GM08714 (cell line): ENCODE results near the gene SLC22A23.

Experiments used
- H3K4me3 ChIP-seq: fragments of 200-500 bp; sonication (Bioruptor generic); 2 replicates; pipeline ENCODE4 v1.5.1; 2014; ENCODE audit warnings: mild to moderate bottlenecking, low read length, inconsistent platforms
- ZNF274 ChIP-seq: IDR thresholded peaks from 2 replicates; pipeline ENCODE4 v1.6.1; 2012; ENCODE audit warnings: mild to moderate bottlenecking, low read depth, low read length

Gene SLC22A23

GRCh38 chr6:3283241-3283640, 173.6 kb downstream of the SLC22A23 start:
- H3K4me3 ChIP-seq: no peak overlapping the region
- no peak for TF ChIP-seq ZNF274

- no peak for TF ChIP-seq ZNF274
Measured at GRCh38 chr6:3282476-3283236, 174.2 kb downstream of the SLC22A23 start.

GRCh38 chr6:3281631-3282475, 175.0 kb downstream of the SLC22A23 start:
- no peak for TF ChIP-seq ZNF274
- H3K4me3 ChIP-seq: no peak overlapping the region

More at GRCh38 chr6:3282476-3283236, 174.2 kb downstream of the SLC22A23 start:
- H3K4me3 ChIP-seq: no peak overlapping the region

- TF ChIP-seq ZNF274: no peak
- no peak overlapping the region for H3K4me3 ChIP-seq
Measured at GRCh38 chr6:3280866-3281465, 175.9 kb downstream of the SLC22A23 start.

GRCh38 chr6:3280091-3280490, 176.8 kb downstream of the SLC22A23 start:
- no peak for TF ChIP-seq ZNF274
- no peak overlapping the region for H3K4me3 ChIP-seq

- no peak for TF ChIP-seq ZNF274
- no peak overlapping the region for H3K4me3 ChIP-seq
Measured at GRCh38 chr6:3278691-3279090, 178.2 kb downstream of the SLC22A23 start.

GRCh38 chr6:3277851-3278416, 178.9 kb downstream of the SLC22A23 start:
- H3K4me3 ChIP-seq: no peak overlapping the region
- TF ChIP-seq ZNF274: no peak

GRCh38 chr6:3277251-3277650, 179.6 kb downstream of the SLC22A23 start:
- H3K4me3 ChIP-seq: no peak overlapping the region
- no peak for TF ChIP-seq ZNF274

GRCh38 chr6:3276174-3277167, 180.4 kb downstream of the SLC22A23 start:
- no peak overlapping the region for H3K4me3 ChIP-seq
- TF ChIP-seq ZNF274: no peak

GRCh38 chr6:3273707-3274521, 182.9 kb downstream of the SLC22A23 start:
- no peak overlapping the region for H3K4me3 ChIP-seq
- no peak for TF ChIP-seq ZNF274

- no peak for TF ChIP-seq ZNF274
- H3K4me3 ChIP-seq: no peak overlapping the region
Measured at GRCh38 chr6:3272911-3273547, 183.8 kb downstream of the SLC22A23 start.

- no peak overlapping the region for H3K4me3 ChIP-seq
- no peak for TF ChIP-seq ZNF274
Measured at GRCh38 chr6:3271756-3272155, 185.1 kb downstream of the SLC22A23 start.
